Vagina (tissue), 2 donors: ENCODE measurements around the gene EFCAB11.

Source experiments
- CTCF ChIP-seq, 3 experiments: fragments of 450-650 bp in 2 of 3; fragments of 200-600 bp in 1 of 3; sonication (generic) in 1 of 3; IDR thresholded peaks; one replicate each; pipeline ENCODE4 v1.5.1; 2017 to 2019; ENCODE audit warnings: antibody characterized with exemption in 3 of 3, mild to moderate bottlenecking in 2 of 3, moderate library complexity in 2 of 3
- POLR2A ChIP-seq, 2 donors: fragments of 450-650 bp; IDR thresholded peaks; one replicate each; pipeline ENCODE4 v1.6.1; 2017; ENCODE audit warnings: antibody characterized with exemption in 2 of 2, mild to moderate bottlenecking in 2 of 2, moderate library complexity in 2 of 2
- POLR2AphosphoS5 ChIP-seq, 2 donors: sonication (generic); formaldehyde crosslinking; IDR thresholded peaks; one replicate each; pipeline ENCODE4 v1.9.0; 2017; ENCODE audit warnings: antibody characterized with exemption in 2 of 2, mild to moderate bottlenecking in 2 of 2, low read depth in 1 of 2; ENCODE audit not compliant: insufficient read depth in 1 of 2

GRCh38 chr14:89753828-89754412 is 200.6 kb downstream of the EFCAB11 start:
- TF ChIP-seq POLR2AphosphoS5 (IDR thresholded peaks at IDR 0.05; ENCODE audit: insufficient read depth in 1 of 2, low read depth in 1 of 2): no peak
- TF ChIP-seq CTCF (IDR thresholded peaks at IDR 0.05): no peak
- TF ChIP-seq POLR2A (IDR thresholded peaks at IDR 0.05): no peak
